GM12878 (cell line): ENCODE results near the gene MED6. TPM values are rescaled to one million over a fixed set of nuclear protein-coding genes. Genes with fewer than 3 reads are reported as not detected.

Source experiments
- ATAC-seq: fragments of 200-7000 bp; cut with Tn5 transposase; 3 replicates; pipeline ENCODE4 v1.9.1; 2020; ENCODE audit warnings: mild to moderate bottlenecking, moderate library complexity
- BruUV-seq: library from RNA; stranded (reverse); fragments of 400-500 nt; replicated peaks from 2 replicates; lab custom pipeline; 2021; lab: Mats Ljungman, UMichigan
- CTCF ChIA-PET: fragments of 300-600 bp; sonication (Branson Sonifier 250); formaldehyde crosslinking; extraction: SDS; loops from one replicate; lab custom pipeline; 2021; ENCODE audit warnings: inconsistent platforms; lab: Yijun Ruan, JAX
- POLR2A ChIA-PET: fragments of 350-600 bp; formaldehyde crosslinking; extraction: SDS; loops from one replicate; lab custom pipeline; 2021; ENCODE audit warnings: inconsistent platforms; lab: Charles Lee
- RAD21 ChIA-PET: fragments of 300-600 bp; sonication (Branson Sonifier 250); formaldehyde crosslinking; loops from one replicate; lab custom pipeline; 2023; ENCODE audit warnings: antibody characterized with exemption; ENCODE audit not compliant: unreplicated experiment; lab: Charles Lee
- SMC1A ChIA-PET: fragments of 300-600 bp; sonication (Branson Sonifier 250); formaldehyde crosslinking; loops from one replicate; lab custom pipeline; 2023; ENCODE audit not compliant: unreplicated experiment, uncharacterized antibody; lab: Charles Lee
- DNase-seq: peaks from one replicate; pipeline ENCODE4 v3.0.0-alpha.2; 2011; ENCODE audit warnings: low read depth, low spot score
- FAIRE-seq: peaks from 3 replicates; lab custom pipeline; 2011; peaks lifted over from hg19 to GRCh38; lab: Jason Lieb, UNC
- H2AFZ ChIP-seq: 2 replicates; pipeline ENCODE4 v1.6.0; 2011; ENCODE audit warnings: low read depth, low read length, control low read depth; ENCODE audit not compliant: control insufficient read depth
- H3K27ac ChIP-seq: 2 replicates; pipeline ENCODE4 v1.5.1; 2011; ENCODE audit warnings: control low read depth; ENCODE audit not compliant: control insufficient read depth, insufficient read depth
- H3K27me3 ChIP-seq, 2 experiments: replicated peaks in 1 of 2; 2 replicates each; pipeline versions ENCODE4 v1.6.0 to v1.6.1; 2011; ENCODE audit warnings: low read length in 1 of 2; ENCODE audit not compliant: control insufficient read depth in 2 of 2, insufficient read depth in 2 of 2
- H3K36me3 ChIP-seq, 2 experiments: 2 replicates each; pipeline ENCODE4 v1.5.1; 2011; ENCODE audit warnings: low read length in 1 of 2; ENCODE audit not compliant: control insufficient read depth in 2 of 2, insufficient read depth in 2 of 2
- H3K4me1 ChIP-seq: 2 replicates; pipeline ENCODE4 v1.6.1; 2011; ENCODE audit warnings: mild to moderate bottlenecking, low read length, moderate library complexity, mixed read lengths; ENCODE audit not compliant: control insufficient read depth, insufficient read depth
- H3K4me2 ChIP-seq: 2 replicates; pipeline ENCODE4 v1.6.0; 2011; ENCODE audit warnings: control low read depth; ENCODE audit not compliant: control insufficient read depth, insufficient read depth
- H3K4me3 ChIP-seq: fragments of 200-600 bp; sonication (generic); 2 replicates; pipeline ENCODE4 v1.5.1; 2016
- H3K79me2 ChIP-seq: 2 replicates; pipeline ENCODE4 v1.6.0; 2011; ENCODE audit warnings: low read length; ENCODE audit not compliant: control insufficient read depth, insufficient read depth
- H3K9ac ChIP-seq: 2 replicates; pipeline ENCODE4 v1.8.0; 2011; ENCODE audit warnings: low read length, control low read depth, mixed read lengths; ENCODE audit not compliant: control insufficient read depth, insufficient read depth
- H3K9me3 ChIP-seq: replicated peaks from 3 replicates; pipeline ENCODE4 v1.5.1; 2011; ENCODE audit warnings: mild to moderate bottlenecking, low read length; ENCODE audit not compliant: control insufficient read depth, insufficient read depth
- H4K20me1 ChIP-seq: 2 replicates; pipeline ENCODE4 v1.6.0; 2011; ENCODE audit not compliant: control insufficient read depth, insufficient read depth
- CHD1 ChIP-seq: IDR thresholded peaks from 2 replicates; pipeline ENCODE4 v1.6.1; 2012; ENCODE audit warnings: low read depth, low read length, improper control_type of control experiment
- CHD4 ChIP-seq: fragments of 200-600 bp; sonication (generic); IDR thresholded peaks from 2 replicates; pipeline ENCODE4 v1.6.1; 2016; ENCODE audit warnings: mild to moderate bottlenecking
- GATAD2B ChIP-seq: fragments of 450-650 bp; conservative IDR thresholded peaks from 2 replicates; pipeline ENCODE4 v1.6.1; 2017; ENCODE audit warnings: low read depth, mild to moderate bottlenecking, moderate library complexity
- IKZF1 ChIP-seq: fragments of 450-650 bp; conservative IDR thresholded peaks from 2 replicates; pipeline ENCODE4 v1.6.1; 2017; ENCODE audit warnings: antibody characterized with exemption, mild to moderate bottlenecking
- IRF4 ChIP-seq: IDR thresholded peaks from 2 replicates; pipeline ENCODE4 v1.6.1; 2011; ENCODE audit warnings: low read depth, low read length
- MYC ChIP-seq: IDR thresholded peaks from 2 replicates; pipeline ENCODE4 v1.6.1; 2011; ENCODE audit warnings: mild to moderate bottlenecking, low read length, moderate library complexity, inconsistent platforms; ENCODE audit not compliant: insufficient read depth, insufficient replicate concordance, insufficient read length, severe bottlenecking
- POLR2A ChIP-seq: IDR thresholded peaks from 2 replicates; pipeline ENCODE4 v1.6.1; 2011; ENCODE audit warnings: low read depth, mild to moderate bottlenecking, low read length
- RELA ChIP-seq: fragments of 450-650 bp; IDR thresholded peaks from 2 replicates; pipeline ENCODE4 v1.8.0; 2014; ENCODE audit warnings: borderline replicate concordance; ENCODE audit not compliant: partially characterized antibody
- ZNF274 ChIP-seq: IDR thresholded peaks from one replicate; pipeline ENCODE4 v1.8.0; 2011; ENCODE audit not compliant: insufficient read length, insufficient read depth
- WGBS: methylation state at CpG from one replicate; pipeline ENCODE4 v1.1.6; 2016; ENCODE audit warnings: low lambda C conversion rate; ENCODE audit not compliant: insufficient replicate concordance, insufficient coverage; ENCODE audit errors: missing lambda C conversion rate; 5-methylcytosine and 5-hydroxymethylcytosine counted together
- in situ Hi-C: fragments of 300-500 bp; cut with MboI; formaldehyde crosslinking; loops from 9 replicates; pipeline ENCODE4 v1.14.3; 2018; ENCODE audit warnings: mixed read lengths
- intact Hi-C: fragments of 100-400 bp; cut with micrococcal nuclease; formaldehyde crosslinking; loops from one replicate; pipeline ENCODE4 v1.14.2; 2022; ENCODE audit not compliant: unreplicated experiment
- polyA plus RNA-seq, 11 experiments: library from polyadenylated mRNA; depleted of rRNA in 4 of 11; unstranded in 6 of 11; stranded (reverse) in 5 of 11; fragments of >200 nt; fragmentation: Nextera tagmentation in 4 of 11; fragmentation: Illumina TruSeq in 1 of 11; extraction: Ambion mirVana in 4 of 11; extraction: Trizol in 1 of 11; gene quantifications; 1 replicate in 1 of 11; 2 replicates in 10 of 11; pipeline versions ENCODE4 v1.2.1 to v1.2.3, GENCODE V29; 2011 to 2016; ENCODE audit warnings: inconsistent platforms in 2 of 11, missing spikeins in 2 of 11, low read depth in 1 of 11
- total RNA-seq, 4 experiments: library from RNA; depleted of rRNA in 3 of 4; stranded (reverse); fragments of >200 nt in 3 of 4; fragmentation: Illumina TruSeq in 1 of 4; extraction: Trizol in 1 of 4; gene quantifications; 2 replicates each; pipeline versions ENCODE4 v1.2.1 to v1.2.3, GENCODE V29; 2013 to 2021
- TF ChIP-seq, protein P1 (sequence below): IDR thresholded peaks from 2 replicates; pipeline ENCODE4 v1.6.1; 2011; ENCODE audit warnings: borderline replicate concordance, low read depth, mild to moderate bottlenecking, moderate library complexity, mixed read lengths, low read length; ENCODE audit not compliant: insufficient read depth; ENCODE audit errors: extremely low read length

MED6 gene
- total and polyA plus RNA-seq, 10 of the 15 experiments (the other 5 are each of a cell fraction or from before 2014, with no cell fraction given), result 29.2 to 74.9 (median 46.2) TPM

DNA sequence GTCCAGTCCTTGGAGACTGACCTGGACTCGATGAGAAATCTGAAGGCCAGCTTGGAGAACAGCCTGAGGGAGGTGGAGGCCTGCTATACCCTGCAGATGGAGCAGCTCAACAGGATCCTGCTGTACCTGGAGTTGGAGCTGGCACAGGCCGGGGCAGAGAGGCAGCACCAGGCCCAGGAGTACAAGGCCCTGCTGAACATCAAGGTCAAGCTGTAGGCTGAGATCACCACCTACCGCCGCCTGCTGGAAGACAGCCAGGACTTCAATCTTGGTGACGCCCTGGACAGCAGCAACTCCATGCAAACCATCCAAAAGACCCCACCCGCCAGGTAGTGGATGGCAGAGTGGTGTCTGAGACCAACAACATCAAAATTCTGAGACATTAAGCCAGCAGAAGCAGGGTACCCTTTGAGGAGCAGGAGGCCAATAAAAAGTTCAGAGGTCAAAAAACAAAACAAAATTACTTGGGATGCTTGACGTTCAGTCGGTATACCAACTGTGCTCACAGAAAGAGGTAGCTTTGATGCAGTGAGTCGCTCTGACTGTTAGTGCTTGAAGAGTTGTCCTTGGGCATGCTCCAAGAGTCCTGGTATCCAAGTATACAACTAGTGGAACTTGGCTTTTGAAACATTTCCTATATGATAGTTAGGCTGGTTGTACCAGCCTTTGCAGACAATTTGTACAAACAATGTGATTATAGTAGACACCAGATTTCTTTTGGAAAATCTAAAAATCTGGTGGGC is 4.8 kb downstream of the MED6 start:
- no peak for FAIRE-seq

More for the DNA sequence above, 4.8 kb downstream of the MED6 start:
- BruUV-seq, result no TSS peak
- intact Hi-C loops, result no loop called here
- H3K4me1 ChIP-seq, result 0 out of 2 replicates have a peak, but pooled peaks cover 7% of the 10 kb centered on the region
- no peak overlapping the region for H3K9ac ChIP-seq
- TF ChIP-seq POLR2A (no peak), IRF4 (no peak), ZNF274 (no peak), CHD4 (no peak), CHD1 (no peak), GATAD2B (no peak), IKZF1 (no peak), RELA (no peak), MYC (no peak)
- TF ChIP-seq, protein P1, sequence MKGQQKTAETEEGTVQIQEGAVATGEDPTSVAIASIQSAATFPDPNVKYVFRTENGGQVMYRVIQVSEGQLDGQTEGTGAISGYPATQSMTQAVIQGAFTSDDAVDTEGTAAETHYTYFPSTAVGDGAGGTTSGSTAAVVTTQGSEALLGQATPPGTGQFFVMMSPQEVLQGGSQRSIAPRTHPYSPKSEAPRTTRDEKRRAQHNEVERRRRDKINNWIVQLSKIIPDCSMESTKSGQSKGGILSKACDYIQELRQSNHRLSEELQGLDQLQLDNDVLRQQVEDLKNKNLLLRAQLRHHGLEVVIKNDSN, result no peak
- ChIA-PET RAD21 (no interaction called here), POLR2A (no interaction called here), SMC1A (interaction anchor here (1.0 kb wide), 1 partner anchor 14 kb away, joined by 3 read pairs; no protein-coding TSS in a partner anchor), CTCF (interaction anchor here (1.1 kb wide), 1 partner anchor 118 kb away, joined by 3 read pairs; no protein-coding TSS in a partner anchor)
- no peaks in the 10 kb centered on the region for H3K27me3 ChIP-seq
- no peak for DNase-seq
- no peak overlapping the region for H3K4me3 ChIP-seq
- no peaks in the 10 kb centered on the region for H3K9me3 ChIP-seq
- in situ Hi-C loops, result no loop called here
- H3K27ac ChIP-seq, result no peak overlapping the region
- H4K20me1 ChIP-seq, result no peaks in the 10 kb centered on the region
- peaks cover 12 to 27% of the 10 kb centered on the region in 2 experiments for H3K36me3 ChIP-seq
- H2AFZ ChIP-seq, result no peak overlapping the region
- no peak overlapping the region for H3K4me2 ChIP-seq
- WGBS, result 88% methylated on average over 9 of the region's 9 CpGs
- H3K79me2 ChIP-seq, result peaks cover 37% of the 10 kb centered on the region
- no peak for ATAC-seq
